Measurements from ENCODE around the gene PGM3. TPM values are rescaled to one million over a fixed set of nuclear protein-coding genes. Genes with fewer than 3 reads are reported as not detected.

Gene PGM3
- total and polyA plus RNA-seq, 2 of the 4 experiments (the other 2 are of a cell fraction), result 68.4 to 336 TPM

DNA sequence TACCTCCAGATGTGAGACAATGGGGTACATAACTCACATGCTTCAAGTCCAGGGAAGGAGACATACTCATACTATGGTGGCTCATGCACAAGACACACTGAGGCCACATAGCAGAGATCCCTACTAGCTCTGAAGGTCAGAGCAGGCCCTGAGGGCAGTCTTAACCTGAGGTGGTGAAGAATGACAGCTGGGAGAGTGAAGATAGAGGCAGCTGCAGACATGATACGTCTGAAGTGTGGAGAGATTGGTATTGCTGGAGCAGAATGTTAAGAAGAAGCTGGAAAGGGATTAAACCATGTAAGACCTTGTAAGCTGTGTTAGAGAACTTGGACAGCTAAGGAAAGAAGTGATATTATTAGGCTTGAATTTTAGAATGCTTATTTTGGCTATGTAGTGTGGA, 32.9 kb downstream of the PGM3 start:
- dilution Hi-C loops (cut with HindIII; ENCODE audit: low sequenced_read_pairs, unreplicated experiment) (no loop called here), in situ Hi-C loops (cut with MboI; ENCODE audit: low sequenced_read_pairs) (no loop called here), intact Hi-C loops (cut with micrococcal nuclease) (loop anchor here (5.0 kb wide), 1 partner anchor 928 kb away; no protein-coding TSS in a partner anchor)
- TF ChIP-seq FOS (IDR thresholded peaks at IDR 0.05; ENCODE audit: low read depth, low read length), result no peak
- TF ChIP-seq, protein P1, sequence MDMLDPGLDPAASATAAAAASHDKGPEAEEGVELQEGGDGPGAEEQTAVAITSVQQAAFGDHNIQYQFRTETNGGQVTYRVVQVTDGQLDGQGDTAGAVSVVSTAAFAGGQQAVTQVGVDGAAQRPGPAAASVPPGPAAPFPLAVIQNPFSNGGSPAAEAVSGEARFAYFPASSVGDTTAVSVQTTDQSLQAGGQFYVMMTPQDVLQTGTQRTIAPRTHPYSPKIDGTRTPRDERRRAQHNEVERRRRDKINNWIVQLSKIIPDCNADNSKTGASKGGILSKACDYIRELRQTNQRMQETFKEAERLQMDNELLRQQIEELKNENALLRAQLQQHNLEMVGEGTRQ (IDR thresholded peaks at IDR 0.05; ENCODE audit: low read depth, low read length), result no peak
- no peak for TF ChIP-seq RCOR1 (IDR thresholded peaks at IDR 0.05; ENCODE audit: insufficient replicate concordance, low read length)
- no peak for TF ChIP-seq CEBPB (IDR thresholded peaks at IDR 0.05; ENCODE audit: low read depth, low read length)
- no peak for TF ChIP-seq MXI1 (IDR thresholded peaks at IDR 0.05; ENCODE audit: borderline replicate concordance, low read depth, low read length)
- TF ChIP-seq MAZ (IDR thresholded peaks at IDR 0.05; ENCODE audit: borderline replicate concordance, low read depth, low read length), result no peak
- no peak for TF ChIP-seq BHLHE40 (IDR thresholded peaks at IDR 0.05; ENCODE audit: low read depth, low read length)
- no peak for TF ChIP-seq MAFK (IDR thresholded peaks at IDR 0.05; ENCODE audit: low read depth, low read length)
- TF ChIP-seq, protein P2, sequence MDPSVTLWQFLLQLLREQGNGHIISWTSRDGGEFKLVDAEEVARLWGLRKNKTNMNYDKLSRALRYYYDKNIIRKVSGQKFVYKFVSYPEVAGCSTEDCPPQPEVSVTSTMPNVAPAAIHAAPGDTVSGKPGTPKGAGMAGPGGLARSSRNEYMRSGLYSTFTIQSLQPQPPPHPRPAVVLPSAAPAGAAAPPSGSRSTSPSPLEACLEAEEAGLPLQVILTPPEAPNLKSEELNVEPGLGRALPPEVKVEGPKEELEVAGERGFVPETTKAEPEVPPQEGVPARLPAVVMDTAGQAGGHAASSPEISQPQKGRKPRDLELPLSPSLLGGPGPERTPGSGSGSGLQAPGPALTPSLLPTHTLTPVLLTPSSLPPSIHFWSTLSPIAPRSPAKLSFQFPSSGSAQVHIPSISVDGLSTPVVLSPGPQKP (IDR thresholded peaks at IDR 0.05; ENCODE audit: borderline replicate concordance, low read depth, low read length), result no peak
- TF ChIP-seq RFX5 (IDR thresholded peaks at IDR 0.05; ENCODE audit: low read depth, low read length), result no peak
- no peak for TF ChIP-seq SMC3 (IDR thresholded peaks at IDR 0.05; ENCODE audit: low read depth, low read length)
- no peak for TF ChIP-seq POLR2A (IDR thresholded peaks at IDR 0.05; ENCODE audit: low read depth, low read length)
- no peak for TF ChIP-seq NFE2L2 (IDR thresholded peaks at IDR 0.05; ENCODE audit: low read depth, low read length)
- no peak for TF ChIP-seq RAD21 (IDR thresholded peaks at IDR 0.05; ENCODE audit: low read length)
- TF ChIP-seq, protein P3, sequence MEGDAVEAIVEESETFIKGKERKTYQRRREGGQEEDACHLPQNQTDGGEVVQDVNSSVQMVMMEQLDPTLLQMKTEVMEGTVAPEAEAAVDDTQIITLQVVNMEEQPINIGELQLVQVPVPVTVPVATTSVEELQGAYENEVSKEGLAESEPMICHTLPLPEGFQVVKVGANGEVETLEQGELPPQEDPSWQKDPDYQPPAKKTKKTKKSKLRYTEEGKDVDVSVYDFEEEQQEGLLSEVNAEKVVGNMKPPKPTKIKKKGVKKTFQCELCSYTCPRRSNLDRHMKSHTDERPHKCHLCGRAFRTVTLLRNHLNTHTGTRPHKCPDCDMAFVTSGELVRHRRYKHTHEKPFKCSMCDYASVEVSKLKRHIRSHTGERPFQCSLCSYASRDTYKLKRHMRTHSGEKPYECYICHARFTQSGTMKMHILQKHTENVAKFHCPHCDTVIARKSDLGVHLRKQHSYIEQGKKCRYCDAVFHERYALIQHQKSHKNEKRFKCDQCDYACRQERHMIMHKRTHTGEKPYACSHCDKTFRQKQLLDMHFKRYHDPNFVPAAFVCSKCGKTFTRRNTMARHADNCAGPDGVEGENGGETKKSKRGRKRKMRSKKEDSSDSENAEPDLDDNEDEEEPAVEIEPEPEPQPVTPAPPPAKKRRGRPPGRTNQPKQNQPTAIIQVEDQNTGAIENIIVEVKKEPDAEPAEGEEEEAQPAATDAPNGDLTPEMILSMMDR (conservative IDR thresholded peaks at IDR 0.05; ENCODE audit: low read depth, low read length), result no peak
- TF ChIP-seq CHD1 (IDR thresholded peaks at IDR 0.05; ENCODE audit: low read depth, low read length), result no peak
- no peak overlapping the region for H4K91ac ChIP-seq (ENCODE audit: insufficient read depth, low read depth, low read length)
- CTCF ChIA-PET, result no interaction called here
- DNase-seq (no peak), ATAC-seq (ENCODE audit: low read depth) (no peak)
- H3K9ac ChIP-seq (ENCODE audit: low read depth, low read length), result no peak overlapping the region
- no peak overlapping the region for H3K56ac ChIP-seq (ENCODE audit: extremely low read depth, insufficient read depth, low read length)
- WGBS, 2 experiments (ENCODE audit: extremely low coverage in 2 of 2, insufficient read length in 1 of 2), result 83% methylated on average over 1 of the region's 1 CpG; no CpG with 5 or more reads in 1 of the 2 experiments
- H3K36me3 ChIP-seq (ENCODE audit: control insufficient read depth, insufficient read depth, low read length), result peaks cover 13% of the 10 kb centered on the region
- no peak overlapping the region for H2AK9ac ChIP-seq (replicated peaks; ENCODE audit: low read depth, low read length, poor library complexity)
- no peak overlapping the region for H2AFZ ChIP-seq (replicated peaks; ENCODE audit: low read length, poor library complexity)
- no peak overlapping the region for H2BK15ac ChIP-seq (ENCODE audit: low read depth, low read length)
- no peaks in the 10 kb centered on the region for H3K4me1 ChIP-seq (ENCODE audit: control insufficient read depth, insufficient read depth, low read length)
- POLR2A ChIA-PET (ENCODE audit: unreplicated experiment), result no interaction called here
- 0 out of 2 replicates have a peak, but pooled peaks cover 3% of the 10 kb centered on the region for H3K9me1 ChIP-seq (ENCODE audit: insufficient read depth, low read length)
- H2BK20ac ChIP-seq (ENCODE audit: low read depth, low read length), result no peak overlapping the region
- no peak overlapping the region for H3K23ac ChIP-seq (ENCODE audit: low read depth, low read length)
- no peak overlapping the region for H3K4me3 ChIP-seq (ENCODE audit: insufficient read depth, low read depth, low read length)
- H3K27ac ChIP-seq (ENCODE audit: insufficient read depth, low read length), result no peak overlapping the region
- no peak overlapping the region for H2AK5ac ChIP-seq (ENCODE audit: low read depth, low read length)
- no peaks in the 10 kb centered on the region for H3K27me3 ChIP-seq (ENCODE audit: control insufficient read depth, insufficient read depth, low read length)
- no peaks in the 10 kb centered on the region for H3K79me1 ChIP-seq (ENCODE audit: low read depth in 1 of 2, low read length in 2 of 2)
- no peak overlapping the region for H3K4me2 ChIP-seq (ENCODE audit: low read depth, low read length)
- no TSS peak for BruUV-seq (replicated peaks)
- H3K9me3 ChIP-seq (ENCODE audit: control insufficient read depth, insufficient read depth, low read length), result no peaks in the 10 kb centered on the region
- no peak overlapping the region for H4K5ac ChIP-seq (ENCODE audit: low read depth, low read length)
- no peak overlapping the region for H2BK120ac ChIP-seq (ENCODE audit: low read depth, low read length)
- H2BK5ac ChIP-seq (ENCODE audit: low read depth, low read length, poor library complexity, severe bottlenecking), result no peak overlapping the region
- H3K14ac ChIP-seq (replicated peaks; ENCODE audit: low read depth, low read length), result no peak overlapping the region
- no peak overlapping the region for H3K4ac ChIP-seq (ENCODE audit: low read depth, low read length)
- no peaks in the 10 kb centered on the region for H4K20me1 ChIP-seq (ENCODE audit: insufficient read depth, low read length)
- H4K8ac ChIP-seq (ENCODE audit: low read depth in 2 of 2, low read length in 2 of 2), result no peak overlapping the region
- no peak overlapping the region for H3K18ac ChIP-seq (ENCODE audit: low read depth, low read length)
